ENCODE data around the gene SEC31A. TPM values are rescaled to one million over a fixed set of nuclear protein-coding genes. Genes with fewer than 3 reads are reported as not detected.

Gene SEC31A
- total RNA-seq, 2 experiments from 2014 or later, result 76.0 to 77.1 TPM

DNA sequence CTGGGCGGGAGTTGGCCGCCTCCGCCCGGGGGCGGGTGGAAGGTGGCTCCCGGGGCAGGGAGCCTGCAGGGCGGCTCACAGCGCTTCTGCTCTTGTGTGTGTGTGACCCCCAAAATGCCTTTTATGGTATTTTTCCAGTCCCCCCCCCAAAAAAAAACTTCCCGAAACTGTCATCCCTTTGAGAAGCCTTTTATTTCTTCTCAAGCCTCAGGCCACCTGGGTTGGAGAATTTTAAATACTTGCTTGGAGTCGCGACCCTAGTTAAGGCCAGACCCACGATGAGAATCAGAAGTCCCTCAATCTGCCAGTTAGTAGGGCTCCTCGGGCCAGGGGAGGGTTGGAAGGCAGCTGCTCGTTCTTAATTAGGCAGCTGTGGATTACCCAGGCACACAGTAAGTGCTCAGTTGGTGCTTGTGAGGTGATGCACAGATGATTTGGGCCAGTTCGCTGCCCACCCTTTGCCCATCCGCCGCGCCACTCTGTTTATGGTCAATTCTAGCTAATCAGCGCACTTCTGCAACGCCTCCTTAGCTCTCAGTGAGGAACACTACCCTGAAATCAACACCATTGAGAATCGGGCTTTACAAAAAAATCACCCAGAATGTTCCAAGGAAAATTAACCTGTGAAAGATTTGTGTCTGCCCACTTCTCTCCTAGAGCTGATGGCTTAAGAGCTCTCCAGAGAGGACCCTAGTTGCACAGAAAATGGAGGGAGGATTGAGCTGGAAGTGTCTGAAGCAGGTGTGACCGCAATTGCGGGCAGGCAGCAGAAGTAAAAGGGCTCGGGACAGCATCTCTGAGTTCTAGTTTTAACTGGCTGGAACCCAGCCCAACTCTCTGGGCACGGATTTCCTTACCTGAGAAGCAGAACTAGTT lies 91.7 kb downstream of the SEC31A start:
- no peaks in the 10 kb centered on the region for H3K9me3 Mint-ChIP-seq
- ATAC-seq (no peak), DNase-seq (peak; percentile 24)
- ChIA-PET CTCF (interaction anchor here (1.1 to 1.4 kb wide), 2 partner anchors 23 to 236 kb away, joined by 3 to 4 read pairs; partner anchors contain the start of gene COPS4), POLR2A (interaction anchor here (0.8 to 1.0 kb wide), 3 partner anchors 10 to 85 kb away, joined by 3 to 5 read pairs (median 3); no protein-coding TSS in a partner anchor)
- H3K27ac Mint-ChIP-seq, result no peak overlapping the region
- no peaks in the 10 kb centered on the region for H3K36me3 Mint-ChIP-seq (ENCODE audit: low read depth)
- TF ChIP-seq, protein P1, sequence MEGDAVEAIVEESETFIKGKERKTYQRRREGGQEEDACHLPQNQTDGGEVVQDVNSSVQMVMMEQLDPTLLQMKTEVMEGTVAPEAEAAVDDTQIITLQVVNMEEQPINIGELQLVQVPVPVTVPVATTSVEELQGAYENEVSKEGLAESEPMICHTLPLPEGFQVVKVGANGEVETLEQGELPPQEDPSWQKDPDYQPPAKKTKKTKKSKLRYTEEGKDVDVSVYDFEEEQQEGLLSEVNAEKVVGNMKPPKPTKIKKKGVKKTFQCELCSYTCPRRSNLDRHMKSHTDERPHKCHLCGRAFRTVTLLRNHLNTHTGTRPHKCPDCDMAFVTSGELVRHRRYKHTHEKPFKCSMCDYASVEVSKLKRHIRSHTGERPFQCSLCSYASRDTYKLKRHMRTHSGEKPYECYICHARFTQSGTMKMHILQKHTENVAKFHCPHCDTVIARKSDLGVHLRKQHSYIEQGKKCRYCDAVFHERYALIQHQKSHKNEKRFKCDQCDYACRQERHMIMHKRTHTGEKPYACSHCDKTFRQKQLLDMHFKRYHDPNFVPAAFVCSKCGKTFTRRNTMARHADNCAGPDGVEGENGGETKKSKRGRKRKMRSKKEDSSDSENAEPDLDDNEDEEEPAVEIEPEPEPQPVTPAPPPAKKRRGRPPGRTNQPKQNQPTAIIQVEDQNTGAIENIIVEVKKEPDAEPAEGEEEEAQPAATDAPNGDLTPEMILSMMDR (IDR thresholded peaks at IDR 0.05), result no peak
- peaks cover 16% of the 10 kb centered on the region for H3K4me1 Mint-ChIP-seq (ENCODE audit: low read depth)
- peak overlapping the region; percentile 75 for H3K4me3 Mint-ChIP-seq
- peaks cover 39% of the 10 kb centered on the region for H3K27me3 Mint-ChIP-seq
- intact Hi-C loops (cut with micrococcal nuclease), result no loop called here

DNA sequence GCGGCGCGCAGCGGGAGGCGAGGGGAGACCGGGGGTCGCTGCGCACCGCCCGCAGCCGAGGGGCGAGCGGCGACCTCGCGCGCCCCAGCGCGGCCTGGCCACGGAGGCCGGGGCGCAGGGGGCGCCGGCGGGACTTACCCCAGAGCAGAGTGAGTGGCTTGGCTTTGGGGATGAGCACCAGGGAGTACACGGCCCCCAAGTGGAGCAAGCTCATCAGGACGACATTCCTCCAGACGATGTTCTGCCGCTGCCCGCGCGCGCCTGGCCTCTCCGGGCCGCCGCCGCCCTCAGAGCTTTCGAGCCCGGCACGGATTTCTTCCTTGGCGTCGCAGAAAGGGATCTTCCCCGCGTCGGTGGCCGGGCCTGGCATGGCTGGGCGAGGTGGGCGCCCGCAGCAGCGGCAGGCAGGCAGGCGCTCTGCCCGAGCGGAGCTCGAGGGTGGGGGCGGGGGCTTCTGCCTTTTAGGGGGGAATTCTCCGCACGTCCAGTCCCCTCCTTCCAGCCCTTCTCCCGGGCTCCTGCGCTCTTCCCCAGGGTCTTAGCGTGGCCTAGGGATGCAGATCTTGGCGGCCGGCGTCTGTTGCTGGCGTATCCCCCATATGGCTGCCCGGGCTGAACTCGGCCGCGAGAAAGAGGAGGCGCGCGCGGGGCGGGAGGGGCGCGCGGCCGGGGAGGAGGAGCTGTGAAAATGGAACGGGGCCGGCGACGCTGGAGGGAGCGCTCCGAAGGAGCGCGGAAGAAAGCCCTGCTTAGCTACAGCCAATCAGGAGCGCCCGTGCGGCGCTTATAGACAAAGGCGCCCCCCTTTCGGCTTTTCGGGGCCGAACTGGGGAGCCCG lies 92.6 kb downstream of the SEC31A start, which contains the start of gene SCD5:
TSS of gene SCD5 (minus strand) at position 629 of the 838 bp plus-strand sequence. CDS start at position 370, 259 bp downstream.
- TF ChIP-seq, protein P1 (IDR thresholded peaks at IDR 0.05), result no peak
- Mint-ChIP-seq H3K36me3 (ENCODE audit: low read depth) (no peaks in the 10 kb centered on the region), H3K27ac (no peak within 1 kb of the TSS), H3K27me3 (peaks cover 43% of the 10 kb centered on the region), H3K4me1 (ENCODE audit: low read depth) (peaks cover 16% of the 10 kb centered on the region), H3K9me3 (no peaks in the 10 kb centered on the region), H3K4me3 (peak within 1 kb of the TSS; percentile 75)
- ChIA-PET CTCF (interaction anchor here (1.1 to 1.4 kb wide), 2 partner anchors 24 to 237 kb away, joined by 3 to 4 read pairs; partner anchors contain the start of gene COPS4), POLR2A (interaction anchor here (1.0 kb wide), 1 partner anchor 14 kb away, joined by 3 read pairs; no protein-coding TSS in a partner anchor)
- ATAC-seq (peak; percentile 96), DNase-seq (peak; percentile 71)
- intact Hi-C loops (cut with micrococcal nuclease), result no loop called here

DNA sequence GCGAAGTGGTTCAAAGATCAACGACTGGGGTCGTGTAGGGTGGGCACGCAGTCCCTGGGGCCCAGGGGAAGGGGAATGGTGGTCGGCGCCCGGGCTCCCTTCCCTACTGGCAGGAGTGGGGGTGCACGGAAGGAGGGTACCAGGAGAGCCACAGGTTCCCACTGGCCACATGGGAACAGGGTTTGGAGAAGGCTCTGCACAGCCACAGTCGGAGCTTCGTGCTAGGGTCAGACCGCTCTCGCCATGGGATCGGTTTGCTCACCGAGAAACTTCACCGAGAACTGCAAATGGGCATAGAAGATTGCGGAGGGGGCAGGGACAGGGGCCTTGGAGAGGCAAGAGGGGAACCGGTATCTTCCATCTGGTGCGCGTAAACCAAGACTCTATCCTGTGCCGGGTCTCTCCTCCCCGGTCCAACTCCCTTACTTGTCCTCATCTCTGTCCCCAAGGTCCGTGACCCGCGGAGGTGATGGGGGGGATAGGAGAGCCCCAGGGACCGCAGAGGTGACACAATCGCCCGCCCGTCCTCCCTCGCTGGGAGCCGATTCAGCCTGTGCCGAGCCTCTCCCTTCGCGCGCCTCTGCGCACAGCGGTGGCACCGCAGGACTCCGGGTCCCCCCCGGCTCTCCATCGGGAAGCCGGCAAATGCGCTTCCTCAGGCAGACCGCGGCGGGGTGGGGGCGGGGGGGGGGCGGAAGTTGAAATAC lies 93.4 kb downstream of the SEC31A start:
- CTCF ChIA-PET, result no interaction called here
- intact Hi-C loops (cut with micrococcal nuclease), result no loop called here
- Mint-ChIP-seq H3K36me3 (ENCODE audit: low read depth) (no peaks in the 10 kb centered on the region), H3K27me3 (peaks cover 43% of the 10 kb centered on the region), H3K27ac (no peak overlapping the region), H3K4me3 (peak overlapping the region; percentile 63), H3K4me1 (ENCODE audit: low read depth) (peaks cover 16% of the 10 kb centered on the region), H3K9me3 (no peaks in the 10 kb centered on the region)
- ATAC-seq (no peak), DNase-seq (peak; percentile 22)
- TF ChIP-seq, protein P1 (IDR thresholded peaks at IDR 0.05), result no peak
- POLR2A ChIA-PET, result interaction anchor here (1.0 kb wide), 1 partner anchor 13 kb away, joined by 3 read pairs; no protein-coding TSS in a partner anchor

DNA sequence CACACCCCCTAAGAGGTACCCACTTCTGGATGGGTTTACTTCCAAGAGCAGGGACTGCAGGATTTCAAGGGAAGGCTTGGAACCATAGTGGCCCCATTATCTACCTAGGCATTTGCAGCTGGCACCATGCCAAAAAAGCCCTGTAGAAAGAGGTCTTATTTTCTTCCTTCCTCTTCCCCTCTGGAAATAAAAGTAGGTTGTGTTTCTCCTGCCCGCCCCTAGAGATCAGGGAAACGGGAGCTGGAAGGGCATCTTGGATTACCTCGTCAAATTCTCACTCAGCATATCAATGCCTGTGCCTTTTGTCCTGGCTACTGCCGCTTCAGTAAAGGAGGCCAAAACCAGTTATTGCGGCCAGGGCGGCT lies 93.9 kb downstream of the SEC31A start:
- TF ChIP-seq, protein P1 (IDR thresholded peaks at IDR 0.05), result no peak
- Mint-ChIP-seq H3K9me3 (no peaks in the 10 kb centered on the region), H3K36me3 (ENCODE audit: low read depth) (no peaks in the 10 kb centered on the region), H3K4me3 (peak overlapping the region; percentile 63), H3K27ac (no peak overlapping the region), H3K27me3 (peaks cover 43% of the 10 kb centered on the region), H3K4me1 (ENCODE audit: low read depth) (peaks cover 16% of the 10 kb centered on the region)
- POLR2A ChIA-PET, result interaction anchor here (1.1 kb wide), 1 partner anchor 26 kb away, joined by 5 read pairs; no protein-coding TSS in a partner anchor
- CTCF ChIA-PET, result interaction anchor here (0.5 kb wide), 1 partner anchor 406 kb away, joined by 3 read pairs; no protein-coding TSS in a partner anchor
- intact Hi-C loops (cut with micrococcal nuclease), result no loop called here
- no peak for DNase-seq
- no peak for ATAC-seq

Measured in activated CD8-positive, alpha-beta T cell treated with anti-CD3 and anti-CD28 coated beads for 36 hours (primary cell).